HFFc6 (cell line): ENCODE measurements around the gene PUS1. TPM values are rescaled to one million over a fixed set of nuclear protein-coding genes. Genes with fewer than 3 reads are reported as not detected.

Experiments
- DNase-seq: peaks from one replicate; pipeline ENCODE4 v3.0.0-alpha.2; 2018
- H3K27ac Mint-ChIP-seq: 2 replicates; pipeline ENCODE4 v1.8.0; 2020; ENCODE audit warnings: mild to moderate bottlenecking, mixed read lengths
- H3K27me3 Mint-ChIP-seq: 2 replicates; pipeline ENCODE4 v1.8.0; 2021; ENCODE audit warnings: mild to moderate bottlenecking, moderate library complexity, mixed read lengths; ENCODE audit not compliant: insufficient read depth
- H3K36me3 Mint-ChIP-seq: 2 replicates; pipeline ENCODE4 v1.8.0; 2021; ENCODE audit warnings: low read depth, mixed read lengths
- H3K4me1 Mint-ChIP-seq: 2 replicates; pipeline ENCODE4 v1.8.0; 2020; ENCODE audit warnings: low read depth, mixed read lengths
- H3K4me3 Mint-ChIP-seq: 2 replicates; pipeline ENCODE4 v1.8.0; 2020; ENCODE audit warnings: mild to moderate bottlenecking, moderate library complexity, mixed read lengths
- H3K9me3 Mint-ChIP-seq: 2 replicates; pipeline ENCODE4 v1.8.0; 2020; ENCODE audit warnings: mild to moderate bottlenecking, mixed read lengths
- total RNA-seq, 6 experiments: library from RNA; stranded (reverse); fragmentation: NEBNext Ultra II Directional; extraction: Animal tissue kit (Norgen Biotek cat#: 25700); gene quantifications; 2 replicates in 1 of 6; 3 replicates in 5 of 6; pipeline ENCODE4 v1.2.3, GENCODE V29; 2021
- TF ChIP-seq, protein P1 (sequence below): fragments of 200-600 bp; sonication (generic); IDR thresholded peaks from 2 replicates; pipeline ENCODE4 v1.5.0; 2021; ENCODE audit warnings: antibody characterized with exemption, mild to moderate bottlenecking

Gene PUS1
- total RNA-seq, 6 experiments from 2014 or later: 26.2 to 37.7 (median 29.8) TPM

DNA sequence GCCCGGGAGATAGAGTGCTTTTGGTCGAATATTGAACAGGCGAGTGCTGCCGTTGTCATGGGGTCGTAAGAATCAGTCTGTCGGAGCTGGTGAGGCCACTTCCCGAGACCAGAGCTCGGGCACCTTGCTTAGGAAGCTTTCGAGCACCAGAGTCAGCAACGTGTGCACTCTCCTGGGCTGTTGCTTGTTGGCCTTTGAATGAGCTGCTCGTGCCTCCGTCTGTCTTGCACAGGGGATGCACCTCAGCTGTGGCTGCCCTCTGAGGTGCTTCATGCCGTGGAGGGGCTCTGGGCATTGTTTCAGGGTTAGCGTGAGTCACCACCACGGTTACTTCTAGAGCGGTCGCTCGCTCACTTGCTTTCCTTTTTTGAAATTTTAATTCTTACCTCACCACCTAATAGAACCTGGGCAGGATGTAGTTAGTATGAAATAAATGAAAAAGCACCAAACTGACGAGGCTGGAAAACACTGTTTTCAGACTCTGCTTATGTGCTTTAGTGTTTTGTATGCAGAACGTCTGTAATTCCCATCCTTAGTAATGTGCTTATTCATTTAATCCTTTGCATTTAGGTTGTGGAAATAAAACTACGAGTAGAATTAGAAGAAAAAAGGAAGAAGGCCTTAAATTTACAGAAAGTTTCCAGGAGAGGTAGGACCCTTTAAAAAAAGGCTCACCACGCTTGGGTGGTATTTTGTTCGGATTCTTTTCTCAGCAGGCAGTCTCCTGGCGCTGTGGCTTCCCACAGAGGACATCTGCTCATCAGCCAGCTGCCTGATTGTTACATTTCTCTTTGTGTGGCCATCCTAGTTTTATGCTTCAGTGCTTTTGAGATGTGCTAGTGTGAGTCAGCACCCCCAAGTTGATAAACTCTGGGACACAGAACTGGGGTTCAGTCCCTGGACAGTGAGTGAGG is 61.2 kb downstream of the PUS1 start:
- Mint-ChIP-seq H3K27ac (no peak overlapping the region), H3K9me3 (no peaks in the 10 kb centered on the region), H3K4me3 (no peak overlapping the region), H3K36me3 (peaks cover 53% of the 10 kb centered on the region), H3K4me1 (peaks cover 8% of the 10 kb centered on the region), H3K27me3 (peaks cover 2% of the 10 kb centered on the region; the same call in 1 of the 2 replicates)
- DNase-seq: no peak
- TF ChIP-seq, protein P1, sequence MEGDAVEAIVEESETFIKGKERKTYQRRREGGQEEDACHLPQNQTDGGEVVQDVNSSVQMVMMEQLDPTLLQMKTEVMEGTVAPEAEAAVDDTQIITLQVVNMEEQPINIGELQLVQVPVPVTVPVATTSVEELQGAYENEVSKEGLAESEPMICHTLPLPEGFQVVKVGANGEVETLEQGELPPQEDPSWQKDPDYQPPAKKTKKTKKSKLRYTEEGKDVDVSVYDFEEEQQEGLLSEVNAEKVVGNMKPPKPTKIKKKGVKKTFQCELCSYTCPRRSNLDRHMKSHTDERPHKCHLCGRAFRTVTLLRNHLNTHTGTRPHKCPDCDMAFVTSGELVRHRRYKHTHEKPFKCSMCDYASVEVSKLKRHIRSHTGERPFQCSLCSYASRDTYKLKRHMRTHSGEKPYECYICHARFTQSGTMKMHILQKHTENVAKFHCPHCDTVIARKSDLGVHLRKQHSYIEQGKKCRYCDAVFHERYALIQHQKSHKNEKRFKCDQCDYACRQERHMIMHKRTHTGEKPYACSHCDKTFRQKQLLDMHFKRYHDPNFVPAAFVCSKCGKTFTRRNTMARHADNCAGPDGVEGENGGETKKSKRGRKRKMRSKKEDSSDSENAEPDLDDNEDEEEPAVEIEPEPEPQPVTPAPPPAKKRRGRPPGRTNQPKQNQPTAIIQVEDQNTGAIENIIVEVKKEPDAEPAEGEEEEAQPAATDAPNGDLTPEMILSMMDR: no peak

DNA sequence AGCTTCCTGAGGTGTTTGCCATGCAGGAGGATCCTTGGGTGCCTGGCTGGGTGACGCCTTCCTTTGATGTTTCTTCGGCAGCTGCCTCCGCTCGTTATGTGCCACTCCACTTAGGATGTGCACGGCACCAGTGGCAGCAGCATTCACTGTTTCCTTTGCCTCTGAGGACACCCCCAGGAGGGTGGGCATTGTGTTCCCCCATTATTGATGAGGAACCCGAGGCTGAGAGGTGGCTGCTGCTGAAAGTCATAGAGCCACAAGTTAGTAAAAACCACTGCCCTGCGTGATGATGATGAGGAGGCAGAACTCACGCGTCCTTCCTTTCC is 61.9 kb downstream of the PUS1 start:
- no peak overlapping the region for H3K4me3 Mint-ChIP-seq
- H3K27ac Mint-ChIP-seq: no peak overlapping the region
- TF ChIP-seq, protein P1: no peak
- peaks cover 8% of the 10 kb centered on the region for H3K4me1 Mint-ChIP-seq
- H3K36me3 Mint-ChIP-seq: peaks cover 53% of the 10 kb centered on the region
- DNase-seq: no peak
- H3K9me3 Mint-ChIP-seq: no peaks in the 10 kb centered on the region
- peaks cover 2% of the 10 kb centered on the region; the same call in 1 of the 2 replicates for H3K27me3 Mint-ChIP-seq

DNA sequence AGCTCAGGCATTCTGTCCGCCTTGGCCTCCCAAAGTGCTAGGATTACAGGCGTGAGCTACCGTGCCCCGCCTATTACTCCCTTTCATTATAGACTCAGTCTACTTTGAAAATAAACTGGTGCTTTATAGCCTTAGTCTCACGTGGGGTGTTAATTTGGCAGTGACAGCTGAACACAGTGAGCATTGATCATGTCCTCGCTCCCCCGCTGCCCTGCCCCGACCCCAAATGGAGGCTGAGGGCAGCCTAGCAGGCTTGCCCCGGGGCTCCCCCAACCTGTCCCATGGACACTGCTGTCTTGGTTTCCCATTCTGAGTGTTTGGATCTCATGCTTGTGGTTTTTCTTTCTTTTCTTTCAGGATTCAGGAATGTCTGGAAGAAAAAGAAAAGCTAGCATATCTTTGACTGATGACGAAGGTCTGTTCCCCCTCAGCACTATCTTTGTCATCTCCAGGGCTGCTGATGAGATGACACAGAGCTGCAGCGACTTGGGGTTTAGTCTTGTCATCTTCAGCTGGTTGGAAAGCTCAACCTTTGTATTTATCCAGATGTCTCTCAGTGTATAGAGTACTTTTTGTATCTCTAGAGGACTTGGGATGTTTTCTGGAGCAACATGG is 62.8 kb downstream of the PUS1 start:
- TF ChIP-seq, protein P1: no peak
- DNase-seq: no peak
- no peaks in the 10 kb centered on the region for H3K9me3 Mint-ChIP-seq
- H3K36me3 Mint-ChIP-seq: peaks cover 46% of the 10 kb centered on the region
- no peak overlapping the region; the same call in 1 of the 2 replicates for H3K27ac Mint-ChIP-seq
- peaks cover 3% of the 10 kb centered on the region for H3K4me1 Mint-ChIP-seq
- H3K27me3 Mint-ChIP-seq: peaks cover 2% of the 10 kb centered on the region
- H3K4me3 Mint-ChIP-seq: no peak overlapping the region

DNA sequence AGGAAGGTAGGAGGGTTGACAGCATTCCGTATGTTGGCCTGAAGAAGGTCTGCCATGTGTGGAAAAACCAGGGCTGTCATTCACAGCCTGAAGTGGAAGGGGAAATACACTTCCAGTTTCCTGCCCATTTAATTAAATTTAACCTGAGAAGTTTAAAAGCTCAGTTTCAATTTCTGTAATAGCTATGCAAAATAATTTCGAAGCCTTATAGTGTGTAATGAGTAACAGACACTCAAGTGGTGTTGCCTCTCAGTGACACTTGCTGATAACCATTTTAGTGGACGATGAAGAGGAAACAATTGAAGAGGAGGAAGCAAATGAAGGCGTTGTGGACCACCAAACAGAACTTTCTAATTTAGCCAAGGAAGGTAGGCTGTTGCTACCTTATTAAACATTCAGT is 65.5 kb downstream of the PUS1 start:
- no peak for DNase-seq
- TF ChIP-seq, protein P1: no peak
- Mint-ChIP-seq H3K27ac (no peak overlapping the region), H3K4me1 (no peaks in the 10 kb centered on the region), H3K9me3 (no peaks in the 10 kb centered on the region), H3K36me3 (peaks cover 38% of the 10 kb centered on the region), H3K27me3 (no peaks in the 10 kb centered on the region; the same call in 1 of the 2 replicates), H3K4me3 (no peak overlapping the region)

Other genes with a start within 250 kb of the PUS1 start
- gene SFSWAP, start 218.2 kb upstream of the PUS1 start, total RNA-seq: 10 to 100 TPM; 23.9 to 32.4 (median 28.8) TPM
- gene MMP17, start 100.9 kb upstream of the PUS1 start, total RNA-seq: 10 to 100 TPM; 23.9 to 31.5 (median 26.6) TPM
- 10 to 100 TPM; 21.4 to 35.0 (median 25.5) TPM for gene ULK1, start 34.7 kb upstream of the PUS1 start, total RNA-seq
- gene EP400, start 20.7 kb downstream of the PUS1 start, total RNA-seq: 10 to 100 TPM; 27.5 to 35.3 (median 30.4) TPM
- gene DDX51, start 215.0 kb downstream of the PUS1 start, total RNA-seq: 10 to 100 TPM; 13.8 to 18.3 (median 16.8) TPM
- 10 to 100 TPM; 25.8 to 33.5 (median 31.3) TPM for gene NOC4L, start 215.2 kb downstream of the PUS1 start, total RNA-seq